Left lobe of liver (tissue), 2 donors: ENCODE results near the gene QRICH2. TPM values are rescaled to one million over a fixed set of nuclear protein-coding genes. Genes with fewer than 3 reads are reported as not detected.

Experiments used
- ATAC-seq: fragments of 200-7000 bp; cut with Tn5 transposase; one replicate; pipeline ENCODE4 v1.9.1; 2020; ENCODE audit warnings: mild to moderate bottlenecking, moderate library complexity
- DNase-seq: peaks from one replicate; pipeline ENCODE4 v3.0.0-alpha.2; 2020; ENCODE audit warnings: low spot score
- total RNA-seq: library from RNA; stranded (reverse); gene quantifications from one replicate; pipeline ENCODE4 v1.2.1, GENCODE V29; 2021
- donor health status: DM: no; HTN: no; CAD: no; lungs with moderate emphysema.
- donor health status: DM: no; HTN: yes; CAD: no.

Gene QRICH2
- total RNA-seq, 1 donor from 2014 or later = 2.6 TPM

GRCh38 chr17:76280650-76281049 is 27.4 kb downstream of the QRICH2 start:
- no peak for DNase-seq

GRCh38 chr17:76279742-76280287 is 28.3 kb downstream of the QRICH2 start:
- no peak for ATAC-seq
- DNase-seq = peak; percentile 44

More at GRCh38 chr17:76280650-76281049, 27.4 kb downstream of the QRICH2 start:
- ATAC-seq = no peak

- ATAC-seq (peak; percentile 89), DNase-seq (peak; percentile 91)
Observed at GRCh38 chr17:76278952-76279741, 28.9 kb downstream of the QRICH2 start.

GRCh38 chr17:76278268-76278908 is 29.7 kb downstream of the QRICH2 start:
- no peak for DNase-seq

GRCh38 chr17:76277300-76278267 is 30.5 kb downstream of the QRICH2 start:
- DNase-seq = no peak
- no peak for ATAC-seq

More at GRCh38 chr17:76278268-76278908, 29.7 kb downstream of the QRICH2 start:
- no peak for ATAC-seq

GRCh38 chr17:76276461-76277299 is 31.4 kb downstream of the QRICH2 start:
- DNase-seq (no peak), ATAC-seq (no peak)

GRCh38 chr17:76276069-76276431 is 32.0 kb downstream of the QRICH2 start:
- DNase-seq (peak; percentile 44), ATAC-seq (no peak)

GRCh38 chr17:76275382-76276068 is 32.6 kb downstream of the QRICH2 start:
- DNase-seq = peak; percentile 47
- no peak for ATAC-seq

- DNase-seq (peak; percentile 48), ATAC-seq (no peak)
Observed at GRCh38 chr17:76274112-76274956, 33.7 kb downstream of the QRICH2 start.

GRCh38 chr17:76273445-76274111 is 34.5 kb downstream of the QRICH2 start:
- ATAC-seq (no peak), DNase-seq (peak; percentile 46)

GRCh38 chr17:76272541-76273444 is 35.3 kb downstream of the QRICH2 start:
- DNase-seq (peak; percentile 44), ATAC-seq (no peak)

GRCh38 chr17:76271669-76272540 is 36.2 kb downstream of the QRICH2 start:
- ATAC-seq (peak; percentile 2), DNase-seq (peak; percentile 48)

- peak; percentile 58 for ATAC-seq
Observed at GRCh38 chr17:76270770-76271668, 37.1 kb downstream of the QRICH2 start.

GRCh38 chr17:76270127-76270592 is 37.9 kb downstream of the QRICH2 start:
- DNase-seq (peak; percentile 44), ATAC-seq (no peak)

More at GRCh38 chr17:76270770-76271668, 37.1 kb downstream of the QRICH2 start:
- peak; percentile 71 for DNase-seq
